ENCODE results near the gene MTHFD2L.
A peak's percentile ranks its signal among the peaks of the same experiment; 100 is the strongest.

The MTHFD2L gene

GRCh38 chr4:74158466-74159142 lies 686 bp downstream of the MTHFD2L start:
- peaks cover 3 to 24% of the 10 kb centered on the region in 2 donors for H3K4me1 Mint-ChIP-seq
- H3K36me3 Mint-ChIP-seq: peaks cover 7 to 8% of the 10 kb centered on the region in 2 donors
- peaks cover 0 to 8% of the 10 kb centered on the region in 2 donors for H3K27me3 Mint-ChIP-seq
- peak overlapping the region; percentile 90 for H3K27ac Mint-ChIP-seq
- no peak for DNase-seq
- peak overlapping the region; percentile 94 to 97 for H3K4me3 Mint-ChIP-seq
- no peak for ATAC-seq (replicated peaks)
- H3K9me3 Mint-ChIP-seq: no peaks in the 10 kb centered on the region

- H3K27ac Mint-ChIP-seq: peak overlapping the region; percentile 90
- peaks cover 3 to 24% of the 10 kb centered on the region in 2 donors for H3K4me1 Mint-ChIP-seq
- H3K9me3 Mint-ChIP-seq: no peaks in the 10 kb centered on the region
Observed at GRCh38 chr4:74159143-74159709, 1.3 kb downstream of the MTHFD2L start.

GRCh38 chr4:74161666-74162450 lies 3.9 kb downstream of the MTHFD2L start:
- DNase-seq (no peak), ATAC-seq (replicated peaks) (no peak)
- no peak overlapping the region for H3K27ac Mint-ChIP-seq
- peaks cover 10 to 19% of the 10 kb centered on the region in 2 donors for H3K36me3 Mint-ChIP-seq
- no peak overlapping the region for H3K4me3 Mint-ChIP-seq
- H3K4me1 Mint-ChIP-seq: peaks cover 12 to 40% of the 10 kb centered on the region in 2 donors
- H3K9me3 Mint-ChIP-seq: no peaks in the 10 kb centered on the region
- no peaks in the 10 kb centered on the region for H3K27me3 Mint-ChIP-seq

More at GRCh38 chr4:74159143-74159709, 1.3 kb downstream of the MTHFD2L start:
- ATAC-seq (replicated peaks): no peak
- H3K36me3 Mint-ChIP-seq: peaks cover 7 to 12% of the 10 kb centered on the region in 2 donors
- peak overlapping the region; percentile 94 to 97 for H3K4me3 Mint-ChIP-seq
- peaks cover 0 to 5% of the 10 kb centered on the region in 2 donors for H3K27me3 Mint-ChIP-seq
- no peak for DNase-seq

- Mint-ChIP-seq H3K27ac (peak overlapping the region; percentile 1), H3K36me3 (peaks cover 8 to 18% of the 10 kb centered on the region in 2 donors), H3K4me3 (no peak overlapping the region), H3K4me1 (peaks cover 15 to 39% of the 10 kb centered on the region in 2 donors), H3K9me3 (no peaks in the 10 kb centered on the region), H3K27me3 (no peaks in the 10 kb centered on the region)
- no peak for DNase-seq
- ATAC-seq (replicated peaks): peak in 1 of 2 donors; percentile 34
Observed at GRCh38 chr4:74166135-74166534, 8.2 kb downstream of the MTHFD2L start.

- DNase-seq: no peak
- H3K27me3 Mint-ChIP-seq: no peaks in the 10 kb centered on the region
- H3K9me3 Mint-ChIP-seq: no peaks in the 10 kb centered on the region
- H3K4me3 Mint-ChIP-seq: no peak overlapping the region
- H3K36me3 Mint-ChIP-seq: peaks cover 2 to 11% of the 10 kb centered on the region in 2 donors
- peaks cover 15 to 32% of the 10 kb centered on the region in 2 donors for H3K4me1 Mint-ChIP-seq
- ATAC-seq (replicated peaks): no peak
- H3K27ac Mint-ChIP-seq: no peak overlapping the region
Observed at GRCh38 chr4:74166818-74167217, 8.9 kb downstream of the MTHFD2L start.

GRCh38 chr4:74167585-74167984 lies 9.7 kb downstream of the MTHFD2L start:
- H3K27ac Mint-ChIP-seq: no peak overlapping the region
- peaks cover 2 to 10% of the 10 kb centered on the region in 2 donors for H3K36me3 Mint-ChIP-seq
- no peaks in the 10 kb centered on the region for H3K9me3 Mint-ChIP-seq
- no peaks in the 10 kb centered on the region for H3K27me3 Mint-ChIP-seq
- ATAC-seq (replicated peaks): no peak
- no peak overlapping the region for H3K4me3 Mint-ChIP-seq
- H3K4me1 Mint-ChIP-seq: peaks cover 15 to 31% of the 10 kb centered on the region in 2 donors
- no peak for DNase-seq

GRCh38 chr4:74168841-74169240 lies 10.9 kb downstream of the MTHFD2L start:
- H3K36me3 Mint-ChIP-seq: peaks cover 2 to 10% of the 10 kb centered on the region in 2 donors
- no peaks in the 10 kb centered on the region for H3K9me3 Mint-ChIP-seq
- no peaks in the 10 kb centered on the region for H3K27me3 Mint-ChIP-seq
- no peak for ATAC-seq (replicated peaks)
- H3K4me3 Mint-ChIP-seq: no peak overlapping the region
- peaks cover 15 to 31% of the 10 kb centered on the region in 2 donors for H3K4me1 Mint-ChIP-seq
- no peak overlapping the region for H3K27ac Mint-ChIP-seq
- no peak for DNase-seq

- ATAC-seq (replicated peaks) (no peak), DNase-seq (no peak)
- H3K4me3 Mint-ChIP-seq: no peak overlapping the region
- H3K27ac Mint-ChIP-seq: no peak overlapping the region
- H3K9me3 Mint-ChIP-seq: no peaks in the 10 kb centered on the region
- peaks cover under 1% of the 10 kb centered on the region in 2 donors for H3K4me1 Mint-ChIP-seq
- no peaks in the 10 kb centered on the region for H3K27me3 Mint-ChIP-seq
- peaks cover 7 to 9% of the 10 kb centered on the region in 2 donors for H3K36me3 Mint-ChIP-seq
Observed at GRCh38 chr4:74173321-74173720, 15.4 kb downstream of the MTHFD2L start.

GRCh38 chr4:74174421-74174820 lies 16.5 kb downstream of the MTHFD2L start:
- no peak overlapping the region for H3K4me3 Mint-ChIP-seq
- H3K4me1 Mint-ChIP-seq: no peaks in the 10 kb centered on the region

GRCh38 chr4:74174941-74175340 lies 17.0 kb downstream of the MTHFD2L start:
- H3K9me3 Mint-ChIP-seq: no peaks in the 10 kb centered on the region
- DNase-seq: no peak
- H3K36me3 Mint-ChIP-seq: peaks cover 7 to 9% of the 10 kb centered on the region in 2 donors
- H3K4me3 Mint-ChIP-seq: no peak overlapping the region
- H3K4me1 Mint-ChIP-seq: no peaks in the 10 kb centered on the region
- H3K27me3 Mint-ChIP-seq: no peaks in the 10 kb centered on the region
- ATAC-seq (replicated peaks): no peak
- no peak overlapping the region for H3K27ac Mint-ChIP-seq

More at GRCh38 chr4:74174421-74174820, 16.5 kb downstream of the MTHFD2L start:
- Mint-ChIP-seq H3K36me3 (peaks cover 7 to 9% of the 10 kb centered on the region in 2 donors), H3K9me3 (no peaks in the 10 kb centered on the region), H3K27ac (no peak overlapping the region), H3K27me3 (no peaks in the 10 kb centered on the region)
- ATAC-seq (replicated peaks): no peak
- no peak for DNase-seq

- DNase-seq (no peak), ATAC-seq (replicated peaks) (no peak)
- H3K9me3 Mint-ChIP-seq: no peaks in the 10 kb centered on the region
- H3K4me3 Mint-ChIP-seq: no peak overlapping the region
- no peaks in the 10 kb centered on the region for H3K27me3 Mint-ChIP-seq
- no peaks in the 10 kb centered on the region for H3K4me1 Mint-ChIP-seq
- no peak overlapping the region for H3K27ac Mint-ChIP-seq
- H3K36me3 Mint-ChIP-seq: peaks cover 7 to 9% of the 10 kb centered on the region in 2 donors
Observed at GRCh38 chr4:74175379-74175778, 17.5 kb downstream of the MTHFD2L start.

GRCh38 chr4:74178798-74179197 lies 20.9 kb downstream of the MTHFD2L start:
- H3K27ac Mint-ChIP-seq: no peak overlapping the region
- no peaks in the 10 kb centered on the region for H3K4me1 Mint-ChIP-seq
- ATAC-seq (replicated peaks) (no peak), DNase-seq (no peak)
- H3K4me3 Mint-ChIP-seq: no peak overlapping the region
- H3K36me3 Mint-ChIP-seq: peaks cover 9% of the 10 kb centered on the region in 2 donors
- no peaks in the 10 kb centered on the region for H3K27me3 Mint-ChIP-seq
- H3K9me3 Mint-ChIP-seq: no peaks in the 10 kb centered on the region

- H3K4me3 Mint-ChIP-seq: no peak overlapping the region
- no peaks in the 10 kb centered on the region for H3K9me3 Mint-ChIP-seq
- ATAC-seq (replicated peaks) (no peak), DNase-seq (no peak)
- H3K36me3 Mint-ChIP-seq: peaks cover 5 to 9% of the 10 kb centered on the region in 2 donors
- H3K27me3 Mint-ChIP-seq: no peaks in the 10 kb centered on the region
- no peak overlapping the region for H3K27ac Mint-ChIP-seq
- no peaks in the 10 kb centered on the region for H3K4me1 Mint-ChIP-seq
Observed at GRCh38 chr4:74181219-74181618, 23.3 kb downstream of the MTHFD2L start.

- Mint-ChIP-seq H3K36me3 (no peaks in the 10 kb centered on the region), H3K4me3 (no peak overlapping the region), H3K27me3 (no peaks in the 10 kb centered on the region), H3K9me3 (no peaks in the 10 kb centered on the region), H3K4me1 (no peaks in the 10 kb centered on the region), H3K27ac (no peak overlapping the region)
- no peak for ATAC-seq (replicated peaks)
- no peak for DNase-seq
Observed at GRCh38 chr4:74188912-74189311, 31.0 kb downstream of the MTHFD2L start.

Measured in stimulated activated naive B cell treated with anti-CD40 and anti-IgM and Interleukin-4, amounts not matched to agents 10 μg/mL and 1 μg/mL and 100 μg/mL, for 72 hours (primary cell).